Adrenal gland (tissue), 5 donors: ENCODE data around the gene CPT1A.

Experiments used
- POLR2A ChIP-seq, 2 donors: fragments of 450-650 bp; IDR thresholded peaks; one replicate each; pipeline ENCODE4 v1.6.1; 2017; ENCODE audit warnings: antibody characterized with exemption in 2 of 2, mild to moderate bottlenecking in 2 of 2, moderate library complexity in 1 of 2
- TF ChIP-seq, protein P1 (sequence below), 6 experiments: fragments of 450-650 bp in 4 of 6; fragments of 200-600 bp in 2 of 6; sonication (generic) in 1 of 6; IDR thresholded peaks; 1 replicate in 5 of 6; 2 replicates in 1 of 6; pipeline versions ENCODE4 v1.5.1 to v1.8.0; 2016 to 2021; ENCODE audit warnings: antibody characterized with exemption in 6 of 6, mild to moderate bottlenecking in 2 of 6, moderate library complexity in 1 of 6
- donor health status: DM: no; HTN: no; CAD: no.

GRCh38 chr11:68835749-68836148, 6.0 kb downstream of the CPT1A start:
- TF ChIP-seq, protein P1, sequence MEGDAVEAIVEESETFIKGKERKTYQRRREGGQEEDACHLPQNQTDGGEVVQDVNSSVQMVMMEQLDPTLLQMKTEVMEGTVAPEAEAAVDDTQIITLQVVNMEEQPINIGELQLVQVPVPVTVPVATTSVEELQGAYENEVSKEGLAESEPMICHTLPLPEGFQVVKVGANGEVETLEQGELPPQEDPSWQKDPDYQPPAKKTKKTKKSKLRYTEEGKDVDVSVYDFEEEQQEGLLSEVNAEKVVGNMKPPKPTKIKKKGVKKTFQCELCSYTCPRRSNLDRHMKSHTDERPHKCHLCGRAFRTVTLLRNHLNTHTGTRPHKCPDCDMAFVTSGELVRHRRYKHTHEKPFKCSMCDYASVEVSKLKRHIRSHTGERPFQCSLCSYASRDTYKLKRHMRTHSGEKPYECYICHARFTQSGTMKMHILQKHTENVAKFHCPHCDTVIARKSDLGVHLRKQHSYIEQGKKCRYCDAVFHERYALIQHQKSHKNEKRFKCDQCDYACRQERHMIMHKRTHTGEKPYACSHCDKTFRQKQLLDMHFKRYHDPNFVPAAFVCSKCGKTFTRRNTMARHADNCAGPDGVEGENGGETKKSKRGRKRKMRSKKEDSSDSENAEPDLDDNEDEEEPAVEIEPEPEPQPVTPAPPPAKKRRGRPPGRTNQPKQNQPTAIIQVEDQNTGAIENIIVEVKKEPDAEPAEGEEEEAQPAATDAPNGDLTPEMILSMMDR (IDR thresholded peaks at IDR 0.05) = no peak
- no peak for TF ChIP-seq POLR2A (IDR thresholded peaks at IDR 0.05)
